ENCODE measurements around the gene DHRS13.
A peak's percentile ranks its signal among the peaks of the same experiment; 100 is the strongest.

The DHRS13 gene

DNA sequence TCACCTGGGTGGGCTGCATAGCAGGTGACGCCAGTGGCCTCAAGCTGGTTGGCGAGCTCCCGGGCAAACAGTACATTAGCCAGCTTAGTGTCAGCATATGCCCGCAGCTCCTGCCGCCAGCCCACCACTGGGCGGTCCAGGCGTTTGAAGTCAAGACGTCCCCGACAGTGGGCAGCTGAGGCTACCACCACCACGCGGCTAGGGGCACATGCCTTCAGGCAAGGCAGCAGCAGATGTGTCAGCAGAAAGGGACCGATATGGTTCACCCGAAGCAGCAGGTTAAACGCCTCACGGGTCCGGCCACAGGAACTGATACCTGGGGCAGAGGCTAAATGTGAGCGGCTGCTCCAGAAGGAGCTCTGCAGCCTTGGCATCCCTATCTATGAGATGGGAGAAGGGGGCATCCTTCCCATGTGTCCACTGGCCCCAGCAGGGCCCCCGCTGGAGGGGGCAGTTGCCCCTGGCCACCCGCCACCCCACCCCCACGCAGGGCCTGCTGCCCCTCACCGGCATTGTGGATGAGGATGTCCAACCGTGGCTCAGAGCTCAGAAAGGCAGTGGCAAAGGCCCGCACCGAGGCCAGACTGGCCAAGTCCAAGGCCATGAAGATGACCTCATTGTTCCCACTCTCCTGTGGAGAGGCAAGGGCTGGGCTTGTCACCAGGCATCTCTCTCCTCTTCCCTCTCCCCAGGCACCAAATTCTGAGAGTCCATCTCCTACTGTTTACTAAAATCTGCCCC, 1.7 kb downstream of the DHRS13 start:
- DNase-seq, result no peak

DNA sequence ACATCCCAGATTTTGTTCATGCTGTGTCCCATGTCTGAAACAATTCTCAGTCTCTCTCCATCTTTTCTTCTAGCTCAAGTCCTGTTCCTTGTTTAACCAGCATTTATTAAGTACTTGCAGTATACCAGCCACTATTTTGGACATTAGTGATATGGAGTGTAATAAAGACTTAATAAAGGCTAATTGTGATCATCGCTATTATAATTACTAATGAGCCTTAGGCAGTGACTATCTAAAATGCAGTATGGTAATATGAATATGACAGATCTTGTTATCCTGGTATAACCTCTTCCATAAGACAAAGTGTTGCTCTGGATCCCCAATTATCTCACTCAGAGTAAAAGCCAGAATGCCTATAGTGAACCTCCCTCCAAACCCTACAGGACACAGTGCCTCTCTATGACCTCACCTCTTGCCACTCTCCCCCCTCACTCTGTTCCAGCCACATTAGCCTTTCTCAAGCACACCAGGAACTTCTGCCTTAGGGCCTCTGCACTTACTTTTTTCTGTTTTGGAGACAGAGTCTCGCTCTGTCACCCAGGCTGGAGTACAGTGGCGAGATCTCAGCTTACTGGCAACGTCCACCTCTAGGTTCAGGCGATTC, 3.6 kb downstream of the DHRS13 start:
- DNase-seq, result no peak

DNA sequence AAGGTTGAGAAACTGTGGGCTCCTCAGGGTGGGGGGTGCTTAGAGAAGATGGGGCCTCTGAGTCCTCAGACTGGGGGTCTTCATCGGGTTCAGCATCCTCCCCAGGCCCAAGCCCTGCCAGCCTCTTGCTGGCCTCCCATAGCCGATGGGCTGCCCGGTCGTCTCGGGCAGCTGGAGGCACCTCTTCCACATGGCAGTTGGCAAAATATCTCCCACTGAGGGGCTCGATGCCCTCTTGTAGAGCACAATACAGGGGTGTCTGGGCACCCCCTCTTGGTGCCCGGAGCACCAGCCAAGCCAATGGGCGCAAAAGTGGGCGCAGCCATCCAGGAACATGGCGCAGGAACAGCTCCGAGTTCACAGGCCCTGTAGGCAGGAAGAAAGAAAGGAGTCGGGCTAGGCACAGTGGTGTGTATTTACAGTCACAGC, 4.3 kb downstream of the DHRS13 start:
- DNase-seq, result no peak

DNA sequence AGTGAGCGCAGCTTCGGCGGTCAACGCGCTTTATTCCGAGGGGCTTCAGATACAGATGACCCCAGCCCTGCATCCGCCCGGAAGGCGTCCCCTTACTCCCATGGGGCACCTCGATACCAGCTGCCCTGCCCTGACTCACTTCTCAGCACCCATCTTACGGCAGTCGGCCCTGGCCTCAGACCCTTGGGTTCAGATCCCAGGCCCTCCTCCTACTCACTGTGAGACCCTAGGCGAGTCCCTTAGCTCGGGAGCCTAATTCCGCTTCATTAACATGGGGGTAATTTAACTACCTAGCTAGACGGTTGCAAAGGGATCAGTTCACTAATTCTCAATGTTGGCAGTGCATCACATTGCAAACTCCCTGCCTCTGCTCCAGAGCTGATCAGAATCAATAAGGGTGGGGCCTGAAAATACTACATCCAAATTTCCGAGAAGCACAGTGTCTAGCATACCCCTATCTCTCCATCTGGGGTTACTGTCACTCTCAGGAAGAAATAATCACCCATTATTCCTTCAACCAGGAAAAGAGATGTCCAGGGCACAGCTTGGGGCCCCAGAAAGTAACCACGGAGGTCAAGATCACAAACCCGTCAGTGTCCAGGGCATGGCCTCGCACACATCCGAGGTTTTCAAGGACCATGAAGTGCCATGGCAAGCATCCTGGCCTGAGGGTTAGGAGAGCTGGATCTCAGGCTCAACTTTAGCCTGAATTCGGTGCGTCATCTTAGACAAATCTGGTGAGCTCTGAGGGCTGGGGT, 4.9 kb downstream of the DHRS13 start:
- peak; percentile 19 to 41 for DNase-seq

DNA sequence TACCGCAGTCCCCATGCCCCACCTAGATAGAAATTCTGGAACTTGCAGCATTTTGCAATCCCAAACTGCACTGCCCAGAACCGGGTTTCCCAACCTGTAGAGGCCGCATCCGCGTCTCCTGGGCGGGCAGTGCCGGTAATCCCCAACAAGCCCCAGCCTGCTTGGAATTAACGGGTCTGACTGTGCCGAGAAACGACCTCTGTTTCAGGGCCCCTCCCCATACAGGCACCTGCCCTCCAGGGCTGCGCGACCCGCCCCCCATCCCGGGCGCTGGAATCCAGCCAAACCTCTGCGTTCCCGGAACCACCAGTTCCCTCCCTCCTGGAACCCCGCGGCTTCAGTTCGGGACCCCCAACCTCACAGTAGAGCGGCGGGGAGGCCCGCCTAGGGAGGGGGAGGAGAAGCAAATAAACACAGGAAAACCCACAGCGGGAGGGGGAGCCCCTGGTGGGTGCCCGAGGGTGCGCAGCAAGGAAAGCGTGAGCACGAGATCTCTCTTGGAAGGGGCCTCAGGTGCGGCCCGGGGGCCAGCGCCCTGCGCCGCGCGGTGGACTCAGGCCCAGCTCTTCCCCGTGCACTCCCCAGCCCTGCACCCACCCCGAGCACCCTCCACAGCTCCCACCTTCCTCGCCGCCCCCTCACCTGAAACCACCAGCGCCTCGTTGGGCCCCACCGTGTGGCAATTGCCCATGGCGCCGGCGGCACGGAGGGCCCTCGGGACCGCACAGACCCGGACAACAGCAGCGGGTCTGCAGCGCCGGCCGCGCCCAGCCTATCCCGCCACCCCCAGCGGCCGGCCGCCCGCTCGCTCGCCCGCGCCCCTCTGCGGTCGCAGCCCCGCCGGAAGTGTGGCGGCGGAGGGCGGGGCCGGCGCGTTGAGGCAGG, 5.8 kb downstream of the DHRS13 start, which contains the start of gene FLOT2:
FLOT2 (minus strand) TSS at position 850 of the 885 bp plus-strand sequence; CDS start at position 691, 159 bp downstream.
- DNase-seq, result peak; percentile 58 to 65

DNA sequence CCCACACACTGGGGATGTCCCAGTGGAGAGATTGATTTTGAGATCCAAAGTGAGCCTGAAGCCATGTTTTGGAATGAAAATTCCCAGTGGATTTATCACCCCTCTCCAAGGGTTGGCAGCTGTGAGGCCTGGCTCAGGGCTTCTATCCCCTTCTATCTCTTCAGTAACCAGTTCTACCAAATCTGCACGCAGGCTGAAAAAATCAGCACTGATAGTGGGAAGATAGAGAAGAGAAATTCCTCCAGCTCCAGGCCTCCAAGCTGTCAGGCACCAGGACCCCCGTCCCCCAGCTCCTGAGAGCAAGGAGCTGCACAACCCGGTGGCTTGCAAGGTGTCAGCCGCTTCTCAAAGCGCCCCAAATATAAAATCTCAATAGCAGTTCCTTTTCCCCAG, 6.4 kb downstream of the DHRS13 start:
- no peak for DNase-seq

DNA sequence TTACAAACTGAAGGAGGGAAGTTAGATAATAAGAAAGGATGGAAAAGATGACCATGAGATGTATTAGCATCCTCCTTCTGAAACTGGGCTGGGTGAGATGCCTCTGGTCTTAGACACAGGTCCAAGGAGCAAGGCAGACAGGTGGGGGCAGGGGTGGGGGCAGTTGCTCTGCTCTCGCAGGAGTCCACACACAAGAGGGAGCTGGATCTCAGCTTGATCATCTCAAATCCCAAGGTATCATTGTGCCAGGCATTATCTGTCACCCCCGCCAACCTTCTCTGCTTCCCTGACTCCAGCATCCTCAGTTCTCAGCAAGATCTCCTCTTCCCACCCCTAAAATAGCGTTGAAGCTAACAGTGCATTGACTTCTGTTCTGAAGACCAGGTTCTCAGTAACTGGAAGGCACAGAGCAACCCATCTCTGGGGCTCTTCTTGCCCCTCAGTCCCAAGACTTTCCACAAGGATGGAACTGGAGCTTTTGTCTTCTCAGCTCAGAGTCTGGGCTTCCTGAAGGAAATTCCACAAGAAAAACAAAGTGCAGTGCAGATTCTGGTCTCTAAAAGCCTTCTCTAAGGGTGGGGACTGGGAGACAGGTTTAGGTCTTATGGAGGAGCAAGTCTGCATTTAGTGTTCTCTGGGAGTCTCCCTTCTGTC, 7.0 kb downstream of the DHRS13 start:
- no peak for DNase-seq

DNA sequence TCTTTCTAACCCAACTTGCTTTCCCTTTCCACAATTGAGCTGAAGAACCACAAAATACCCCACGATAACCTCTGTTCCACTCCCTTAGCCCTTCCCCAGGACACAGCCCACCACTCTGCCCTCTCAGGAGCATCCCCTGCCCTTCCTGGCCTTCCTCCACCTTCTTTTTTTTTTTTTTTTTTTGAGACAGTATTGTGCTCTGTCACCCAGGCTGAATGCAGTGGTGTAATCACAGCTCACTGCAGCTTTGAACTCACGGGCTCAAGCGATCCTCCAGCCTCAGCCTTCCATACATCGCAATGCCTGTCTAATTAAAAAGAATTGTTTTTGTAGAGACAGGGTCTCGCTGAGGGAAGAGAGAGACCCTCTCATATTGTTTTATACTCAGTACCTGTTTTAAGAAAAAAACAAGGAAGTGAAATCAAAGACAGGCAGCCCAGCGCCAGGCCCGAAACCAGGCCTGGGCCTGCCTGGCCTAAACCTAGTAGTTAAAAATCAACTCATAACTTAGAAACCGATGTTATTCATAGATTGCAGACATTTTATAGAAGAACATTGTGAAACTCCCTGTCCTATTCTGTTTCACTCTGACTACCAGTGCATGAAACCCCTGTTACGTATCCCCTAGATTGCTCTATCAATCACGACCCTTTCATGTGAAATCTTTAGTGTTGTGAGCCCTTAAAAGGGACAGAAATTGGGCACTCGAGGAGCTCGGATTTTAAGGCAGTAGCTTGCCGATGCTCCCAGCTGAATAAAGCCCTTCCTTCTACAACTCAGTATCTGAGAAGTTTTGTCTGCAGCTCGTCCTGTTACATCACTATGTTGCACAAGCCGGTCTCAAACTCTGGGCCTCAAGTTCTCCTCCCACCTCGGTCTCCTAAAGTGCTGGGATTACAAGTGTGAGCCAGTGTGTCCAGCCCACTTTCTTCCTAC, 9.4 kb downstream of the DHRS13 start:
- DNase-seq, result peak; percentile 25 to 51

DNA sequence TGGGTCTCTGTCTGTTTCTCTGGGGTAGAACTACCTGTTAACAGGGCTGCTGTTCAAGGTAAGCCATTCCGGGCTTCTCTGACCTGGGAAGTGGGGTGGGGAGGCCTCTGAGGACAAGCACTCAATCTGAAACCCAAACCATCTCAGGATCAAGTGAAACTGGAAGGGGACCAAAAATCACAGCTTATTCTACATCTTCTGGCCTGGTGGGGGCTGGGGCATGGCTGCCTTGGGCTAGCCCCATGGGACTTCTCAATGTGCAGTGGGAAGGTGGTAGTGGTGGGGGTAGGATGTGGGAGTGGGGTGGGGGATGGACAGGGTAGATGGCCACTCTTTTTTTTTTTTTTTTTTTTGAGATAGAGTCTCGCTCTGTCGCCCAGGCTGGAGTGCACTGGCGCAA, 10.9 kb downstream of the DHRS13 start:
- DNase-seq, result no peak

DNA sequence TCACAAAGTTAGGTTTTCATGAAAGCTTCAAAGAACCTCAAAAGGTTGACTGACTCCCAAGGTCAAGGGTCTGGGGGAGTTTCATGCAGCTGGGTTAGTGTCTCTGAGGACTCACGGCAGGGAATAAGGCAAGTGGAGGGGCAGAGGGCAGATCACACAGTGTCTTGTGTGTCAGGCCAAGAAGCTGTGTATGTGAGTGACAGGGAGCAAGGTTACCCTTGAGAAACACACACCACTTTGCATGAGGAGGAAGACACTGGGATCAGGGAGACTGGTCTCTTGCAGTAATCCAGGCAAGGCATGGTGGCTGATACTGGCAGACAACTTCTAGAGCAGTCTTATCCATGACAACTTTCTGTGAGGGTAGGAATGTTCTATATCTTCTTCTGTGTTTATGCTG, 11.7 kb downstream of the DHRS13 start:
- no peak for DNase-seq

DNA sequence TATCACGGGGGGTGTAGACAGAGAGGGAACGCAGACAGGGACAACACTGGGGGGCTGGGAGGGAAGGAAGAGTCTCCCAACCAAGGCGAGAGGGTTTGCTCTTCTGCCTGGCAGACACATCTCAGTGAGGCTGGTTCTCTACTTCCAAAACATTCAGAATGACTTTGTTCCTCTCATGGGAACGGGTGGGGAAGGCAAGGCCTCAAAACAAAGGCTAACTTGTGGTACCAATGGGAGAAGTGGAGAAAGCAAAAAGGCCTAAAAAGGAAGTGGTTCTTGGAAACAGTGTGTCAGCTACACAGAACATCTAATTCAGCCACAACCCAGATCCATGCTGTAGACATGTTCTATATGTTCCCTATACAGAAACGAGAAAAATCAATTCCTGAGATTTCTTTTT, 12.9 kb downstream of the DHRS13 start:
- no peak for DNase-seq

DNA sequence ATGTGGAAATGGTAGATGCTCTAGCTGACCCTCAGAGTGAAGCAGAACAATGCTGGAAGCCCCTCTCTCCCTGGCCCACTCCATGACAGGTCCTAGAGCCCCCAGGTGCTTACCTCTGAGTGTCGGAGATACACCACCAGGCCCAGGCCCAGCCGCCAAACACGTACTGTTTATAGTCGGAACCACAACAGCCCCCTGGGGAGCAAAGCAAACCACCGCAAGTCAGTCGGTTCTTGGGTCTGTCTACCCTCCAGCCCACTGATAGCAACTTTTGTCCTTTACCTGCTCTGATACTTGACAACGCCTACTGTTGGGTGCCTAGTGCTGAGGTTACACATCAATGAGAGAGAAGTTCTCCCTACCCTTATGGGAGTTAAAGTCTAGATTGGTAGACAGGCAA, 14.0 kb downstream of the DHRS13 start:
- no peak for DNase-seq

DNA sequence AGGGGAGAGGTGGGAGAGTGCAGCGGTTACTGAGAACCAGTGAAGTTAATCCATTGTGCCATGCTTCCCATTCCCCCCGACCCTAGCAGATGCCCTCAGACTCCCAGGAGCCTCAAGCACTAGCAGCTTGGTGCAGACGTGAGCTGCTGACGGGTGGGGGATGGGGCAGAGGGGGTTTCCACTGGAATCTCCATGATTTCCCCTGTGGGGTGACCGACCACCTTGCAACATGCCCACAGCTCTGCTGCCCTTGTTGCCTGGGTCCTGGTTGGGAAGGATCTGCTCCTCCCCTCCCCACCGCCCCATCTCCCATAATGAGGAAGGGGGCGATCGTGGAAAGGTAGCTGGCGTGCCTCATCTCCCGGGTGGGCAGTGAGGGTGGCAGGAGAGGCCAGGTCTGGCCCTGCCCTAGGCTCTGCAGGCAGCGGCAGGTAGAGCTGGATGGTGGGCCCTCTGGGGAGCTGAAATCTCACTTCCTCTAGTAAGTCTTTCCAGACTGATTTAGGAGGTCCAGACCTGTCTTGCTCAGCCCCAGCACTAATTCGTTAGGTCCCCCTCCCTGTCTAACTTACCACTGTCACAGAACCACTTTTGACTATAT, 14.9 kb downstream of the DHRS13 start:
- DNase-seq, result no peak

DNA sequence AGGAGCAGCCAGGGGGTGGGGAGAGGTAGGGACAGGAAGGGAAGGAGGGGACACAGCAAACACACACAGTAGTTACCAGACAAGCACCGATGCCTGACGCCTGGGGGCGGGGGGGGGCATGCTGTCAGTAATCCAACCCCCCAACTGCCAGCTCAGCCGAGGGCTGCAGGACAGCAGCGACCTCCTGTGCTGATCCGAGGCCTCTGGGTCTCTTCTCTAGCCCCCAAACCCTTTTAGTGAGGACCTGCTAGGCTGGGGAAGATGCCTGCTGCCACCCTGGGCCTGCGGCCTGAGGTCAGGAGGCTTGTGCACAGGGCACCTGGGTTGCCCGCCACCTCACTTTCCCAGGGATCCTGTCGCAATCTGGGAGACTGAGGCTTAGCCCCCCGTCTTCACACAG, 16.9 kb downstream of the DHRS13 start:
- DNase-seq, result no peak

DNA sequence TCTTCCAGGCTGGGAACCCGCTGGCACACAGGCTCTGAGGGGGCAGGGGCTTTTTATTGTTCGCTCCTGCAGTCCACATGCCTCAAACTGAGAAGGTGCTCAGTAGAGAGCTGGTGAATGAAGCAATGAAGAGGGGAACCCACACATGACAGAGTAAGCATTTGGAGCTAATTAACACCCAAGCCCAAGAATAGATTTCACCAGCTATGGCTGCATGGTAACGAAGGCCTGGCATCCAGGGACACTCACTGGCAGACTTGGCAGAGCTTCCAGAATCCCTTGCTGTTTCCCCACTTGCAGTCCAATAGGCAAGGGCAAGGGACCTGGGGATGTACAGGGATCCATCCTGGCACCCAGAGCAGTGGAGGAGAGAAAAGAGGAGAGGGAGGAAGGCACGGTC, 17.5 kb downstream of the DHRS13 start:
- no peak for DNase-seq

DNA sequence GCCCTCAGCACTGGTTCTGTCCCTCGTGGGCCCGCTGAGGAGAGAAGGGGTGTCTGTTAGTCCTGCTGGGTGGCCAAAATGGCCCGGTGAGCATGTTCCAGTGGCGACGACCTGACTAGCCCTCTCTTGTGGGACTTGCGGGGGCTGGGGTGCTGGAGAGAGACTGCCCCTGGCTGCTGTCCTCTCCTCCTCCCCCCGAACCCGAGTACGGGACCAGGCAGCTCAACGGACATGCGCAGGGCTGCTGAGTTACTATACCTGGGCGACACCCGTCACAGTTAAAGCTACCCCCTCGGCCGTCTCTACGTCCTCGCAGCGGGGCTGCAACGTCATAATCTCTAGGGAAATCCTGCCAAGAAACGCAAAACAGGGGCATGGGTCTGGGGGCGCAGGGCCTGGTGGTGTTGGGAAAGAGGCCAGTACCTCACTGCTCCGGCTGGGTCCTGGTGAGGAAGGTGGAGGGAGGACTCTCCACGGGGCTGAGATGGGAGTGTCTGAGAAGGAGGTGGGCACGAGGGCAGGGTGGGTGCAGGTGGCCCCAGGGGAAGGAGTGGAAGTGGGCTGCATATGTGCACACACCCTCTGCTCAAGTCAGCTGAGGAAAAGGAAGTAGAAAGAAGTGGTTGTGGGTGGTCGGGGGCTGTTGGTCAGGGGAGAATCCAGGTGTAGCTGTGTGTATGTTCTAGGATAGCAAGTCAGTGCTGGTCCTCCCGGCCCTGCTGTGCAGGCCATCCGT, 18.7 kb downstream of the DHRS13 start:
- DNase-seq, result no peak

DNA sequence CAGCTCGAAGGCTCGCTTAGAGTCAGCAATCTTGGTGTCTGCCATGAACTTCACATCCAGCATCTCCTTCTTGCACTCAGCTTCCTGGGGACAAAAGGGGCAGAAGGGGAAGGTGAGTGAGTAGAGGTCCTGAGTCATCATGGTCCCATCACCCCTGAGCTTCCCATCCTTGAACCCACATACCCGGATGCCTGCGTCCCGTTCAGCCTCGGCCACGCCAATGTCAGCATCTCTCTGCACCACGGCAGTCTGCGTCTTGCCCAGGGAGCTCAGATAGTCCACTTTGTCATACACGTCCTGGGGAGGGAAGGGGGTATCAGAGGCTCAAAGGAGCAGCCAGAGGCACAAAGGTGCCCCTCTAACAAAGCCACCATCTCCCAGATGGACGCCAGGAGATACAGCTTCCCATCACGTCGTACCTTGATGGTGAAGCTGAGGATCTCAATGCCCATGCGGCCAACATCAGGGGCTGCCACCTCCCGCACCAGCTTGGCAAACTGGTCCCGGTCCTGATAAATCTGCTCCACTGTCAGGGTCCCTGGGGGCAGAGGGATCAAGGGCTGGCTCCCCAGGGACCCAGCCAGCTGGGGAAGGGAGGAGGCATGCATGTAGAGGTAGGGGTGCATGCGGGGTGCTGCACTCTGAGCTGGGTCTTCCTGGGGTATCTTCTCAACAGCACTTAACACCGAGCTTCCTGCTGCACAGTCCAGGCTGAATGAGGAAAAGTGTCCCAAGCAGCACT, 20.6 kb downstream of the DHRS13 start:
- DNase-seq, result no peak

DNA sequence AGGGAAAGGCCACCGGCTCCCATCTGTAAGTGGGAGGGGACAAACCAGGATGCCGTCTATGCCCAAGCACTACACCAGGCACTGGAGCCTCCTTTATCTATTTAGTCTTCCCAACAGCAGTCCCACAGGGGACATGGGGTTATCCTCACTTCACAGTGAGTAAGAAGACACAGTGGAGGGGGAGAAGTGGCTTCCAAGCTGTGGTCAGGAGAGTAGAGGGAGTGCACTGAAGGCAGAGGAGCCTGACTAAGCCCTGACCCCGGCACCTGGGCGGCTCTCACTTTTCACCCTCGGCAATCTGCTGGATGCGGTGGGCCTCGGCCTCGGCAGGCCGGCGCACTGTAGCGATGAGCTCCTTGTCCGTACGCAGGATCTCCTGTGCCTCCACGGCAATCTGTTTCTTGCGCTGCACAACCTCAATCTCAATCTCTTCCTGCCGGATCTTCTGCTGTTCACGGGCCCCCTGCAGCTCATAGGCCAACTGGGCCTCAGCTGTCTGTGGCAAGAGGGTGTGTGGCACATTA, 21.3 kb downstream of the DHRS13 start:
- no peak for DNase-seq

DNA sequence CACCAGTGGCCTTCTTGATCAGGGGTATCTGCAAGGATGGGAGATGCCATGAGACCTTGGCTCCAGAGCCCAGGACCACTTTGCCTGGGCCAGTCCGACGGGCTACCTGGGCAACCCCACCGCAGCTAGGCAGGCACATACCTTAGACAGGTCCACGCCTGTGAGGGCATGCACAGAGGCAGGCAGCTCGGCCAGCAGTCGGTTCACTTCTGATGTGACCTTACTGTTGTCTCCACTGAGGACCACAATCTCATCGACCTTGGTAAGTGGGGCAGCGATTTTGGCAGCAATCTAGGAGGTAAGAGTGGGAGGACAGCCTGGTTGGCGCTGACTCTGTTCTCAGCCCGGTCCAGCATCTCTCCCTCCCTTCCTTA, 22.3 kb downstream of the DHRS13 start:
- no peak for DNase-seq

Data from CD4-positive, alpha-beta T cell treated with Interleukin-4 for 1 hour (primary cell).